Suppressor macrophage (primary cell): ENCODE data around the gene NEDD4.
"Not testable (repeated sequence)": the region's sequence is repeated elsewhere in the genome, so short reads cannot be mapped to it uniquely, and the experiment has no call there.

ENCODE experiments used
- DNase-seq, 4 experiments: peaks; one replicate each; pipeline ENCODE4 v3.0.0-alpha.2; 2020 to 2022

NEDD4 gene

DNA sequence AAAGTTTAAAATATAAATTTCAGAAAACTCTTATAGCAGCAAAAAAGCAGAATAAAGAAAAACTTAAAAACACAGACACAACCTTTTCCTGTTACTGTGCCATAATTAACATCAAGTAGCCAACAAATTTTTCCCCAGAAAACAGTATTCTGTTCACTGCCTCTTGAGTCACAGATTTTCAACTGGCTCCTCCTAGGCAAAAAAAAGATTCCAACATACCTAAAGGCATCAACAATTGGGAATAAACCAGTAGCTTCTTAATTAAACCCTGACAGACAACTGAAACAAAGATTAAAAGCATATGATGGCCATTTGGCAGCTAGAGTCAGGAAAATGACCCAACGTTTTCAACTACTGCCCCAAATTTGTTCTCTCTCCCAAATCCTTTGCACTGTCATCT lies 10.9 kb upstream of the NEDD4 start:
- DNase-seq: not testable (repeated sequence)

DNA sequence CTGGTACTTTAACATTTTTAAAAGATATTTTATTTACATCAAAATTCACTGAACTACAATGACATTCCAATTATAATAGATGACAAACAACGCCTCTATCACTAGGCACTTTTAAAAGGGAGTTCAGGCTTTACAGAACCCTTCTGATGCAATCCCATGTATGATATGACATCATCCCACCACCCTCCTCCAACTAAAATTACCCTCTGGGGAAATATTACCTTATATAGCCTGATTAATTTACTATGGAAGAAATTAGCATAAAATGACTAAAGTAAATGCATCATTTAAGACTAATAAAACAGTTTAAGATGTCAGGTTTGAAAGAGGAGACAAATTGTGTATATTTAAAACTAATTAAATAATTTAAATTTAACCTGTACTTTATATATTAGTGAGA lies 10.4 kb upstream of the NEDD4 start:
- not testable (repeated sequence) for DNase-seq

DNA sequence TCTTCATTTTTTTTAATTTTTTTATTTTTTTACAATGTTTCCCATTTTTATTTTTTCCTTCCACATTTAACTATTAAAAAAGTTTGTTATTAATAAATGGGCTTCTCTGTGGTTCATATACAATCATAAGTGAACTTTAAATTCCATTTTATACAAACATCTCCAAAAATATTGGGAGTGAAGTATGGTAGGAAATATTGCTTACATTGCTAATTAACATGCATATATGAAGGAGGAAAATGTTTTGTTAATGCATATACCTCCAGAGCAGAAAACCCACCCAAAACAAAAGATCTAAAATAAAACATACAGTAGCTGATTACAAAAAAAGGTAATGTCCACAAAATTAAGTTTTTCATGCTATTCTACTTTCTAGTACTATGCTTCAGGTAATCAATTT lies 9.9 kb upstream of the NEDD4 start:
- not testable (repeated sequence) for DNase-seq

DNA sequence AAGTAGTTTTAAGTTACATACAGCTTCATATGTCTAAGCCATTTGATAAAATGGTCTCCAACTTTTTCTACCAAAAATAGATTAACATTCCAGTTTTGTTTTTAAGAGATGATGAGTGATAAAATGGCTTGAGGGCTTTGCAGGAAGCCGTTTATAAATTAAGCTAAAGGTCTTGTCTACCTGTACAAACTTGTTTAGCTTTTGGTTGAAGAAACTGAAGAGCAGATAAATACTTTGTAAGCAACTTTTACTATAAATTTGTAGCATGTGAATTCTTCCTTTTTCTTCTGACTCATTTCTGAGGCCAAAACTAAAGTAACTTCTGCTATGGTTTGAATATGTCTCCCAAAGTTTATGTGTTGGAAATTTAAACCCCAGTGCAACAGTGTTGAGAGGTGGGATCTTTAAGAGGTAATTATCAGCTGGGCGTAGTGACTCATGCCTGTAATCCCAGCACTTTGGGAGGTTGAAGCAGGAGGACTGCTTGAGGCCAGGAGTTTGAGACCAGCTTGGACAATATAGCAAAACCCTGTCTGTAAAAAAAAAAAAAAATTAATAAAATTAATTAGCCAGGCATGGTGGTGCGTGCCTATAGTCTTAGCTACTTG lies 8.2 kb upstream of the NEDD4 start:
- no peak for DNase-seq

DNA sequence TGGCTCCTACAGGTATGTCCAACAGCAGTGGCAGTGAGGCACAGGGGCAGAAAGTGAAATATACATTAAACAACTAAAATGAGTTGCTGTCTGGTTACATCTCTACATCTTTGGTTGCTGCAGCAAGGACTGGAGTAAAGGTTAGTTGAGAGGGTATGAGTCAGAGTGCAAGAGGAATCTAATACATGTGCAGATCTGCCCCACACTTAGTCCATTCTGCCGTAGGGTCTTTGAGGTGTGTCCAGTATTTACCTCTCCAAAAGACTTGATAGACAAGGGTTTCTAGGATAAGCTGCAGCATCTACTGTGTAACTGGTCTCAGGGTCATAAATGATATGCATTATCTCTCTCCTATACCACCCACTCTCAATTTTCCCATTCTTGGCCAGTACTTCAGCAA lies 6.2 kb upstream of the NEDD4 start:
- DNase-seq: no peak

DNA sequence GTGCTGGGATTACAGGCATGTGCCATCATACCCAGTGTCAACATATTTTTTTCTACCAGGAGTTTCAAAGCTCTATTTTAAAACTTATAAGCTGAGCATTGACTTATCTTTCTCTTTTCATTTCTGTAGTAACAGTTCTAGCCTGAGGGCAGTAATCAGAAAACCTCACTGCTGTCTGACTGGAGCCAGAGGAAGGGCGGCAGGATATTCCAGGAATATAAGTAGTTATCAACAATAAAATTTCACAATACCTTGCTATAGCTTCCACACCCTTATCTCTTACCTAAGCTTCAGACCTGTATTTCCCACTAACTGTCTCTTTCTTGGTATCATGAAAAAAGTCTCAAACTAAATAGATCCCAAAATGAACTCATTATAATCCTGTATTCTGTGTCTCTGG lies 5.1 kb upstream of the NEDD4 start:
- DNase-seq: no peak

DNA sequence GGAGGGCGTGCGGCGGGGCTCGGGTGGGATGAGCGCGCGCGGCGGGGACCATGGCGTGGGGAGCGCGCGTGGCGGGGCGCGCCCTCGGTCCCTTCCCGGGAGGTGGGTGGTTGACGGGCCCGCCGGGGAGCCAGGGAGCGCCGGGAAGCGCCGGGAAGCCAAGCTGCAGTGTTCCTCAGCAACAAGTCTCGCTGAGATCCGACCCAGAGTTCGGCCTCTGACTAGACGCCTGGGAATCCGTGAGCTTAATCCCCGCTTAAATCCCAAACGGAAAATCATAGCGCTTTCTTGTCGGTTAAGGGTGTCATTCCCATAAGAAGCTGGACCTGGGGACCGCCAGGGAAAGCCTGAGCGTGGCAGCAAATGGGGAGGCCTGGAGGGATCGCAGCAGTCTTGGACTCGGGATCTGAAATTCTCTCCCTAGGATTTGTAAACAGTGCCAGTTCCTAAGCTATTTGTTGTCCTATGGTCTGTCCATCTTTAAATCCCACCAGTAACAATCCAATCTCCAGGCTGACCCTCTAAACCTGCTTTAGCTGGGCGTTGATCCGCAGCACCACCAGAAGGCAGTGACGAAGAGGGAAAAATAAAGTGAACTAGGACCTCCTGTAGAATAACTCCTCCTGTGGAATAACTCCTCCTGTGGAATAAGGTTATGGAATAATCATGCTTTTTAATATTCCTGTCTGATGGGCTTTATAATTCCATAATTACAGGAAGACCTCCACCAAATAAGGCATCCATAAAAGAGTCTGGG lies 570 bp upstream of the NEDD4 start:
- DNase-seq: peak in 1 of 4 experiments; percentile 9

DNA sequence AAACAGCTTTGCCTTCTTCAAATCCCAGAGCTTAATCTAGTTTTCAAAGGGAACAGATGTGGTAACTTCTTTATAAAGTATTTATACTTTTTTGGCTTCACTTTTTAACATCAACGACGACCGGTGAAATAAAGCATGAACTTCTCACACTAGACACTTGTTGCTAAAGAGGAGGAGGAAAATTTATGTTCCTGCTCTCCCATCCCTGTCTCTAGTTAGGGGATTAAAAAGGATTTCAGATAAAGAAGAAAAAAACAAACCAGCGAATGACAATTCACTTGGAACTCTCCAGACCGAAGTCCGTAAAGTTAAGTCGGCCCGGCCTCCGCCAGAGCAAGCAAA lies 672 bp downstream of the NEDD4 start:
- peak in 1 of 4 experiments; percentile 34 for DNase-seq

DNA sequence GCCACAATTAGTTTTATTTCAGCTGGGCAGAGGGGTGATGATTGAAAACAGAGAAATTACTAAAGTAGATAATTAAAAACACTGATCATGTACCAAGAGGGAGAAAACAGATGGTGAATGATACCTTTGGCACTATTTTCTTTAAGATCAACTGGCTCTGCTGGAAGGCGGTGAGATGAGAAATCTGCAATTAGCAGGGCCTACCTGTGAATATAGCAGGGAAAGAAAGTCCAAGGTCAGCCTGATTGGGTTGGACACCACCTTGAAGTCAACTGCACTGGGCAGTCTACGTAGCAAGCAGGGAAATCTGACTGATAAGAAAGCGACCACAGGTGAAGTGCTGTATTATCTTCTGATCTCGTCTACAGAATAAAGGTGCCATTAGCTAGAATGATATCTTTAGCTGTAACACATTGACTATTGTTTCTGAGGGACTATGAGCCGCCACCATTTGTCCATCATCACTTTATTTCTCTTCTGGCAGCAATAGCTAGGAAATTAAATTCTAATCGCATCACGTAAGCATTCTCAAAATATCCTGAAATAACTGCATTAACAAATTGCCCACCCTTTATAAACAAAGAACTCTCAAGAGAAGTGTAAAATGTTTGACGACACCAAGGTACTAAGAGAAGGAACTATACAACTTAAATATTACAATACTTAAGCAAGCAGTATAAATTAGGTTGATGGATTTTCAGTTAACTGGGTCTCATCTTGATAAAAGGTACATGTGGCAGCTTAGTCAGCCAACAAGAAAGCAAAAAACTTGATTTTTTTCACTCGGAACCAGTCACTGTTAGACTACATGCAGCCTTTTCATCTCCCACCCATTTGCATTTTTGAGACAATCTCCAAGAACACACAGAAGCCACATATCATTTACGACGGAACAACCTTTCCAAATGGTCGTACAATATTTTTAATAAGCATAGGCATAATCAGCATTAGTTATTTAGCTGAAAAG lies 1.3 kb downstream of the NEDD4 start:
- no peak for DNase-seq

DNA sequence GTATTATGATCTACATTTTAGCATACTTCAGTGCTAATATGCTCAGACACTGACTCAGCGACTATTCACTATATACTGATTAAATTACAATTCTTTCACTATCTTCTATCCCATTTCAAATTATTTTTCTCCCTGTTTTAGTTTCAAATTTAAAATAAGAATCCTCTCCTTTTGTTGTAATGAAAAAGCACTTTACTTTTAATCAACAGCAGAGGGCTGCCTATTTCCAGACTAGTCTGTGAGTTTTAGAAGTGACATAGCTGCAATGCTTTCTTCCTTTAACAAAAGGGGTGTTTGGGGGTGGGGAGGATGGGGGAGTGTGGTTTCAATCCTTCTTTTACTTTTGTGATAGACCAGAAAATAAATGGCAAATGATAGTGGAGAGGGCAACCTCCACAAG lies 2.4 kb downstream of the NEDD4 start:
- DNase-seq: no peak

DNA sequence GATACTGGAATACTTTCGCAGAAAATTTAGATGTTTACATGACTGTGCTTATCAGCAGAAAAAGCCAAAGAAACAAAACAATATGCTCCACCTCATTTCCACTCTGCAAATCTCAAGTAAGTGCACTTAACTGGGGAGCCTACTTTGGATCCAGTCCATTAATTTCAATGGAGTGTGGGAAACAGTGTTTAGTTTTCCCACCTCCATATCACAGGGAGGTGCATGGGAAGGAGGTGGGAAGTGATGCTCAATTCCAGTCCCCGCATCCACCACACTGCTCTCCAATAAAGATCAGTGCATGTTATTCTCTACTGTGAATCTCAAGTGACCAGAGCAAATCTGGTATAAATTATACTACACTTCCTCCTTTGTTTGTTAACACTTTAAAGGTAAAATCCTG lies 2.9 kb downstream of the NEDD4 start:
- DNase-seq: no peak

DNA sequence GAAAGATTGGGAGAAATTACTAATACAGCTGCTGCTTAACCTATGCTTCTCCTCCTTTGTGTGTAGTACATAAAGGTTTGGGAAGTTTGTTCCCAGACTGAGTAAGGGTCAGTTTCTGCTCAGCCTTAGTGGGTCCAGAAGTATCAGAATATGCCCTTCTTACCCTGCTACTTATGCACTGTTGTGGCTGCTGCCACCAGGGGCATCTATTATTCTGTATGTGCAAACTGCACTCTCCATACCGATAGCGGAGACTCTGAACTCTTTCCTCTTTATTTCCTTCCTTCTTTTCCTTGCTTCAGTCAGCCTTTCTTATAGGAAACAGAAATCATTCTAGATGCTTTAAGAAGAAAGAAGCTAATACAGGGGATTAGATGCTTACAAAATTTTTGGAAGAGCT lies 4.0 kb downstream of the NEDD4 start:
- peak in 3 of 4 experiments; percentile 5 to 16 (median 8) for DNase-seq

DNA sequence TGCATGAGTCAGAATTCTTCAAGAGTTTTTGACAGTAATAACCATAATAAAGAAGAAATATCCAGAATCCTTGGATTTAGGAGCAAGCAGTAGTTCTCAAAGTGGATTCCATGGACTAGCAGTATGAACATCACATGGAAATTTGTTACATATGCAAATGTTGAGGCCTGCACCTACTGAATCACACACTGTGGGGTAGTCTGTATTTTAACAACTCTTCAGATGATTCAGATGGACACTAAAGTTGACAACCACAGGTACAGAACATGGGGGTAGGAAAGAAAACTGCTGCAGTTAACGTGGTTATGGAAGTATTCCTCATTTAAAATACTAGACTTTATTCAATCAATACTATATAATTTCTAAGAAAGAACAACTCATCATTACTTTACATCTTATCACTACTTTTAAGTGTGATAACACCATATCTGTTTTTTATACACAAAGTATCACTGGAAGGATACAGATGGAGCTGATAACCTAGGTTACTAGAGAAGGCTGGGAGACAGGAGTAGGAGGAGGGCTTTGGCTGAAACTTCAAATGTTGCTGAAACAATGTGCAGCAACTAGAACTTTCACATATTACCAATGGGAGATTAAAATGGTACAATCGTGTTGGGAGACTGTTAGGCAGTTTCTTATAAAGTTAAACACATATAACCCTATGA lies 11.7 kb downstream of the NEDD4 start:
- no peak for DNase-seq

DNA sequence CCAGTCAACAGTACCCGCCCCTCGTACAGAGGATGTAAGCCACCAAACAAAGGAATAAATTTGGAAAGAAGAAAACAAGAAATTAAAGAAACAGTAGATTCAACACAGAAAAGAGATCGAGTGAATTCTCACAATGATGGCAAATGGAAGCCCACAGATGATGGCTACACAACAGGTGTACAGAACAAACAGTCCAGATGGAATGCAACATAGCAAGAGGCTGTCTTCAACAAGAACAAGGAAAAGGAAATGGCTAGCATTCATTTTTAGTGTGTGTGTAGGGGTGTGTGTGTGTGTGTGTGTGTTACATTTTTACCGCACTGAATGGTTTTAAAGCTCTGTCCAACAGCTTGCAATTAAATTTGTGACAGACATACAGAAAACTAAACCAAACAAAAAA lies 12.9 kb downstream of the NEDD4 start:
- no peak for DNase-seq

DNA sequence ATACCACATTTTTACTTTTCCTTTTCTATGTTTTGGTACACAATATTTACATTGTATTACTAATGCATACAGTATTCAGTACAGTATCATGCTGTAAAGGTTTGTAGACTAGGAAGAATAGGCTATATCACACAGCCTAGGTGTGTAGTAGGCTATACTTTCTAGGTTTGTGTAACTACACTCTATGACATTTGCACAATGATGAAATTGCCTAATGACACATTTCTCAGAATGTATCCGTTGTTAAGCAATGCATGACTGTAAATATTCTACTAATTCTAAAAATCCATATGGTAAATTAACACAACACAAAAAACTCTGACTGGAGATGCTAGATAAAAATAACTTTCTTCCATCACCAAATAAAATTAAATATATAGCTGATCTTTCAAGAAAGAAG lies 16.2 kb downstream of the NEDD4 start:
- peak in 2 of 4 experiments; percentile 2 to 10 for DNase-seq

DNA sequence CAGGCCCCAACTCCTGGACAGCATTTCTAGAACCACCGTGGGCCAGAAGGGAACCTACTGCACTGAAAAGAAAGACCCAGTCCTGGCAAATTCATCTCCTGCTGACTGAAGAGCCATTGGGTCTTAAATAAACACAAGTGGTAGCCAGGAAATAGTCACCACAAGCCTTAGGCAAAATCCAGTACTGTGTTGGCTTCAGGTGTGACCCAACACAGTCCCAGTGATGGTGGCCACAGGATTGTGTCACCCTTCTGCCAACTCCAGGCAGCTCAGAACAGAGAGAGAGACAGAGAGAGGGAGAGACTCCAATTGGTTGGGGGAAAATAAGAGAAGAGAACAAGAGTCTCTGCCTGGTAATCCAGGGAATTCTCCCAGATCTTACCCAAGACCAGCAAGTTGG lies 23.1 kb downstream of the NEDD4 start:
- DNase-seq: no peak

DNA sequence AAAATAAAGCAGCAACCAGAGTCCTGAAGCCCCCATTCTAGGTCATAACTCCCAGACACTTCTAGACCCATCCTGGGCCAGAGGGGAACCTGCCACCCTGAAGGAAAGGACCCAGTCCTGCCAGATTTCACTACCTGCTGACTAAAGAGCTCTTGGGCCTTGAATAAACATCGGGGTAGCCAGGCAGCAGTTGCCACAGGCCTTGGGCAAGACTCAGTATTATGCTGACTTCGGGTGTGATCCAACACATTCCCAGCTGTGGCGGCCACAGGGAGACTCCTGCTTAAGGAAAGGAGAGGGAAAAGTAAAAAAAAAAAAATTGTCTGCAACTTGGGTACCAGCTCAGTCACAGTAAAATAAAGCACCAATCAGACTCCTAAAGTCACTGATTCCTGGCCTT lies 23.8 kb downstream of the NEDD4 start:
- DNase-seq: no peak

DNA sequence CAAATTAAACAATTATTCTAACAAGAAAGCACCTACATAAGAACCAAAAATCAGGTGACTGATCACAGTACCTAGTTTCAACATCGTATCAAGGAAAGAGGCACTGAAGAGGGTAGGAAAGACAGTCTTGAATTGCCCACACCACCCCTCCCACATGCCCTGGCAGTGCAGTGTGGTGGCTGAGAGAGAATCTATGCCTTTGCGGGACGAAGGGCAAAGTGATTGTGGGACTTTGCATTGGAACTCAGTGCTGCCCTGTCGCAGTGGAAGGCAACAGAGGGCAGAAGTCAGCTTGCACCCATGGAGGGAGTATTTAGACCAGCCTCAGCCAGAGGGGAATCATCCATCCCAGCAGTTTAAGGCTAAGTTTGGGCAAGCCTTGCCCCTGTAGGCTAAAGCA lies 24.5 kb downstream of the NEDD4 start:
- no peak for DNase-seq

DNA sequence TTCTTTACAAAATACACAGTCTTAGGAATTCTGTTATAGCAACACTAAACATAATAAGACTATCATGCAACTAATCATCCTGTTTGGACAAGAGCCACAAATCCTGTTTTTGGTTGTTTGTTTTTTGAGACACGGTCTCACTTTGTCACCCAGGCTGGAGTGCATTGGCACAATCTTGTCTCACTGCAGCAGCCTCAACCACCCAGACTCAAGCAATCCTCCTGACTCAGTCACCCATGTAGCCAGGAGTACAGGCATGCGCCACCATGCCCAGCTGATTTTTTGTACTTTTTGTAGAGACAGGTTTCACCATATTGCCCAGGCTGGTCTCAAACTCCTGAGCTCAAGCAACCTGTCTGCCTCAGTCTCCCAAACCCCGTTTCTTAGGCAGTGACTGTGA lies 28.3 kb downstream of the NEDD4 start:
- no peak for DNase-seq

DNA sequence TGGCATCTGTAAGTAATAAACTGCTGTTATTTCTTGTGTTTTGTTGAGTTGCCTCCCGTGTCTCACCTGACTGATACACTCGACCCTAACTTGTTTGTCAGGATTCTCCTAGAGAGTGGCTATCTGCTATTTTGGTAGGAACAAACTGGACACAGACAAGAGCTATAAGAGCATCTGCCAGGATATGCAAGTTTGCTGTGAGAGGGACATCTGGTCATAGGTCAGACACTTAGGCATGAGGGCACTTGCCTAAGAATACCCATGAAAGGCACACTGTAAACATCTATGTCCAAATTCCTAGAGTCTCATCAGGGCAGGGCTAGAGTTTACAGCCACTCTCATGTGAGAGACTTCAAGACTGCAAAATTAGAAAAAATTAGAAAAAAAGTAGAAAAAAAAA lies 32.5 kb downstream of the NEDD4 start:
- DNase-seq: no peak

DNA sequence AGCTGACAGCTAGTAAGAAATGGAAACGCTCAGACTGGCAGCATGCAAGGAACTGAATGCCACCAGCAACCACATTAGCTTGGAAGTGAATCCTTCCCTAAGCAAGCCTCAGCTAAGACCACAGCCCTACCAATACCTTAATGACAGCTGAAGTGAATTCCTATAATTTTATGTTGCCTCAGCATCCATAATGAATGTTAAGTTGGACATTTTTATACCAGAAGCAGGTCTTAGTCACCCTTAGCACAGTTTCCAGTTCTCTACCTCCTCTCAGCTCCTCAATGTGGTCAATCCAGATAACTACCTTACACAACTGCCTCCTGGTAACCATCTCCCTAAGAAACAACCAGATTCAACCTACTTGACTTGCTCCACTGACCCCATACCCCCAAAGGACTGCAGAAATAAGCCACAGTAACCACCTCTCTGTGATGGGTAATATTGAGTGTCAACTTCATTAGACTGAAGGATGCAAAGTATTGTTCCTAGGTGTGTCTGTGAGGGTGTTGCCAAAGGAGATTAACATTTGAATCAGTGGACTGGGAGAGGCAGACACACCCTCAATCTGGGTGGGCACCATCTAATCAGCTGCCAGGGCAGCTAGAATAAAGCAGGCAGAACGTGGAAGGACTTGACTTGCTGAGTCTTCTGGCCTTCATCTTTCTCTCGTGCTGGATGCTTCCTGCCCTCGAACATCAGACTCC lies 33.5 kb downstream of the NEDD4 start:
- no peak for DNase-seq

DNA sequence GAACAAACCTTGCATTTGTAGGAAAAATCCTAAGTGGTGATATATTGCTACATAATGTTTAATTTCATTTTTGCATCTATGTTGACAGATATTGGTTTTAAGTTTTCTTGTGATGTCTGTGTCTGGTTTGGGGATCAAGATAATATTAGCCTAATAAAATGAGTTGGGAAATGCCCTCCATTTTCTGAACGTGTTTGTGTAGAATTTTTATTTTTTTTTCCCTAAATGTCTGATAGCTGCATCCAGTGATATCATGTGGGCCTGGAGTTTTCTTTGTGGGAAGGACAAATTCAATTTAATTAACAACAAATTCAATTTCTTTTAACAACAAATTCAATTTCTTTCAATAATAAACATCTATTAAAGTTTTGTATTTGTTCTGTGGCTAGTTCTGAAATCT lies 35.1 kb downstream of the NEDD4 start:
- DNase-seq: no peak
